HEK293 (cell line): ENCODE results near the gene POU5F1.

Experiments used
- GLI2 ChIP-seq: fragments of 450-650 bp; formaldehyde crosslinking; IDR thresholded peaks from 2 replicates; pipeline ENCODE4; 2017; ENCODE audit warnings: missing biosample characterization, missing genetic modification characterization, low read depth, borderline replicate concordance
- HOXD13 ChIP-seq: sonication (generic); formaldehyde crosslinking; IDR thresholded peaks from 2 replicates; pipeline ENCODE4 v1.8.0; 2022; ENCODE audit warnings: missing genetic modification reagents, borderline replicate concordance
- KLF1 ChIP-seq: fragments of 450-650 bp; formaldehyde crosslinking; IDR thresholded peaks from 2 replicates; pipeline ENCODE4 v1.5.1; 2016; ENCODE audit warnings: missing biosample characterization, missing genetic modification characterization
- REPIN1 ChIP-seq: fragments of 450-650 bp; formaldehyde crosslinking; IDR thresholded peaks from 2 replicates; pipeline ENCODE4 v1.5.1; 2017; ENCODE audit warnings: missing biosample characterization, missing genetic modification characterization, low read depth
- SCRT2 ChIP-seq: fragments of 450-650 bp; formaldehyde crosslinking; IDR thresholded peaks from 2 replicates; pipeline ENCODE4 v1.5.1; 2016; ENCODE audit warnings: missing biosample characterization, missing genetic modification characterization
- SETDB1 ChIP-seq: IDR thresholded peaks from one replicate; pipeline ENCODE4 v1.6.1; 2017; ENCODE audit warnings: mild to moderate bottlenecking, low read length, moderate library complexity, mixed read lengths; ENCODE audit not compliant: insufficient read length
- TRIM28 ChIP-seq: IDR thresholded peaks from 2 replicates; pipeline ENCODE4 v1.6.1; 2011; ENCODE audit warnings: low read length, control low read depth, borderline replicate concordance
- ZFHX2 ChIP-seq: fragments of 450-650 bp; formaldehyde crosslinking; conservative IDR thresholded peaks from 2 replicates; pipeline ENCODE4 v1.5.1; 2016; ENCODE audit warnings: missing biosample characterization, missing genetic modification characterization
- ZIC2 ChIP-seq: fragments of 450-650 bp; formaldehyde crosslinking; IDR thresholded peaks from 2 replicates; pipeline ENCODE4 v1.5.1; 2016; ENCODE audit warnings: missing biosample characterization, missing genetic modification characterization
- ZNF138 ChIP-seq: fragments of 450-650 bp; formaldehyde crosslinking; IDR thresholded peaks from 2 replicates; pipeline ENCODE4 v1.5.1; 2016; ENCODE audit warnings: missing biosample characterization, missing genetic modification characterization, borderline replicate concordance
- ZNF174 ChIP-seq: fragments of 450-650 bp; formaldehyde crosslinking; IDR thresholded peaks from 2 replicates; pipeline ENCODE4 v1.5.0; 2017; ENCODE audit warnings: missing biosample characterization, mild to moderate bottlenecking, missing genetic modification characterization
- ZNF292 ChIP-seq: fragments of 450-650 bp; formaldehyde crosslinking; IDR thresholded peaks from 2 replicates; pipeline ENCODE4 v1.5.1; 2016; ENCODE audit warnings: low read depth, missing biosample characterization, missing genetic modification characterization, borderline replicate concordance
- ZNF302 ChIP-seq: fragments of 450-650 bp; formaldehyde crosslinking; IDR thresholded peaks from 2 replicates; pipeline ENCODE4 v1.5.1; 2016; ENCODE audit warnings: missing biosample characterization, missing genetic modification characterization, low read depth
- ZNF311 ChIP-seq: fragments of 450-650 bp; formaldehyde crosslinking; IDR thresholded peaks from 2 replicates; pipeline ENCODE4 v1.5.1; 2017; ENCODE audit warnings: missing biosample characterization, missing genetic modification characterization, borderline replicate concordance
- ZNF433 ChIP-seq: fragments of 450-650 bp; formaldehyde crosslinking; IDR thresholded peaks from 2 replicates; pipeline ENCODE4 v1.5.1; 2016; ENCODE audit warnings: missing biosample characterization, missing genetic modification characterization, low read depth
- ZNF473 ChIP-seq: fragments of 450-650 bp; formaldehyde crosslinking; IDR thresholded peaks from 2 replicates; pipeline ENCODE4 v1.5.1; 2017; ENCODE audit warnings: missing biosample characterization, missing genetic modification characterization
- ZNF501 ChIP-seq: fragments of 450-650 bp; formaldehyde crosslinking; IDR thresholded peaks from 2 replicates; pipeline ENCODE4 v1.5.1; 2016; ENCODE audit warnings: missing biosample characterization, missing genetic modification characterization
- ZNF514 ChIP-seq: fragments of 450-650 bp; formaldehyde crosslinking; IDR thresholded peaks from 2 replicates; pipeline ENCODE4 v1.5.1; 2016; ENCODE audit warnings: missing biosample characterization, missing genetic modification characterization
- ZNF558 ChIP-seq: fragments of 450-650 bp; formaldehyde crosslinking; IDR thresholded peaks from 2 replicates; pipeline ENCODE4 v1.5.1; 2016; ENCODE audit warnings: missing biosample characterization, missing genetic modification characterization
- ZNF561 ChIP-seq: fragments of 450-650 bp; IDR thresholded peaks from 2 replicates; pipeline ENCODE4 v1.5.1; 2018; ENCODE audit warnings: missing biosample characterization, missing genetic modification characterization, borderline replicate concordance
- ZNF585B ChIP-seq: fragments of 450-650 bp; formaldehyde crosslinking; IDR thresholded peaks from 2 replicates; pipeline ENCODE4 v1.5.1; 2016; ENCODE audit warnings: missing biosample characterization, missing genetic modification characterization
- ZNF677 ChIP-seq: fragments of 450-650 bp; IDR thresholded peaks from 2 replicates; pipeline ENCODE4 v1.5.0; 2018; ENCODE audit warnings: missing biosample characterization, mild to moderate bottlenecking, missing genetic modification characterization, moderate library complexity
- ZNF837 ChIP-seq: fragments of 450-650 bp; formaldehyde crosslinking; IDR thresholded peaks from 2 replicates; pipeline ENCODE4 v1.5.1; 2016; ENCODE audit warnings: missing biosample characterization, missing genetic modification characterization
- ZSCAN16 ChIP-seq: fragments of 450-650 bp; formaldehyde crosslinking; IDR thresholded peaks from 2 replicates; pipeline ENCODE4 v1.5.1; 2016; ENCODE audit warnings: missing biosample characterization, missing genetic modification characterization
- TF ChIP-seq, protein P1 (sequence below): fragments of 450-650 bp; formaldehyde crosslinking; IDR thresholded peaks from 2 replicates; pipeline ENCODE4 v1.5.1; 2016; ENCODE audit warnings: missing biosample characterization, missing genetic modification characterization, borderline replicate concordance
- TF ChIP-seq, protein P2 (sequence below): fragments of 450-650 bp; formaldehyde crosslinking; IDR thresholded peaks from 2 replicates; pipeline ENCODE4 v1.5.1; 2016; ENCODE audit warnings: missing biosample characterization, missing genetic modification characterization
- TF ChIP-seq, protein P3 (sequence below): fragments of 450-650 bp; formaldehyde crosslinking; IDR thresholded peaks from 2 replicates; pipeline ENCODE4 v1.5.1; 2016; ENCODE audit warnings: missing biosample characterization, missing genetic modification characterization
- TF ChIP-seq, protein P4 (sequence below): fragments of 450-650 bp; IDR thresholded peaks from 2 replicates; pipeline ENCODE4 v1.5.1; 2018; ENCODE audit warnings: missing biosample characterization, missing genetic modification characterization
- TF ChIP-seq, protein P5 (sequence below): fragments of 450-650 bp; formaldehyde crosslinking; IDR thresholded peaks from 2 replicates; pipeline ENCODE4; 2016; ENCODE audit warnings: missing biosample characterization, missing genetic modification characterization

The POU5F1 gene

DNA sequence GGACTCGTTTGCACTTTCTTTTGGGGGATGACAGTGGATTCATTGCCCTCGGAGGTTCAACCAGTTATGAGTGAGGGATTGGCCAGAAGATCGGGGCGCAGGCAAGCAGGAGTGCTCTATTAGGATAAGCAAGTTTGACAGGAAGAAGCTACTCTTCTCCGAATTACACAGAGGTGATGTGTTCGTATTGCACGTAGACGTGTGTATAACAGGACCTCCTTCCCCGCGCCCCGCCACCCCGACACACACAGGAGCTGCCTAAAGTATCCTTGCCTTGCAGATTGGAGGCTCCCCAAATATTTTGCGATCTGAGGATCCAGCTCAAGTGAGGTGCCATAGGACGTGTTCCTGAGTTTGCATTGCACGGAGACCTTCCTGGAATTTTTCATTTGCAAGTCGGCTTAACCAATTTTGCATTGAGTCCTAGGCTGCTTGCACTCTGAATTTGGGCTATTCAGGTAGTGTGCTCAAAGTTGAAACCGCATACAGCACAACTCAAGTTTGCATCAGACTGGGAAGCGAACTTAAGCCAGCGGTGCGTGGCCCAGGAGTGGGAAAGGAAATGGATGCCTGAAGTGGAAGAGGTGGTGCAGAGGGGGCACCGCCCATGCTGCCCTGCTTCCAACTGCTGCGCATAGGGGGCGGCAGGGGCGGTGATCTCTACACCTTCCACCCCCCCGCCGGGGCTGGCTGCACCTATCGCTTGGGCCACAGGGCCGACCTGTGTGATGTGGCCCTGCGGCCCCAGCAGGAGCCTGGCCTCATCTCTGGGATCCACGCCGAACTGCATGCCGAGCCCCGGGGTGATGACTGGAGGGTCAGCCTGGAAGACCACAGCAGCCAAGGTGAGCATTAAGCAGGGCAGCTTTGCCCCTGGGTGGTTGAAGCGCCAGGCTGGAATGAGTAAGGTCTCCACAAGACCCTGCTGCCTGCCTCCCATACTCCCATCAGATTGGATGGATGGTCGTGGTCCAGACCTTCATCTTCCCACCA is 11.3 kb downstream of the POU5F1 start (continued):
- TF ChIP-seq, protein P1, sequence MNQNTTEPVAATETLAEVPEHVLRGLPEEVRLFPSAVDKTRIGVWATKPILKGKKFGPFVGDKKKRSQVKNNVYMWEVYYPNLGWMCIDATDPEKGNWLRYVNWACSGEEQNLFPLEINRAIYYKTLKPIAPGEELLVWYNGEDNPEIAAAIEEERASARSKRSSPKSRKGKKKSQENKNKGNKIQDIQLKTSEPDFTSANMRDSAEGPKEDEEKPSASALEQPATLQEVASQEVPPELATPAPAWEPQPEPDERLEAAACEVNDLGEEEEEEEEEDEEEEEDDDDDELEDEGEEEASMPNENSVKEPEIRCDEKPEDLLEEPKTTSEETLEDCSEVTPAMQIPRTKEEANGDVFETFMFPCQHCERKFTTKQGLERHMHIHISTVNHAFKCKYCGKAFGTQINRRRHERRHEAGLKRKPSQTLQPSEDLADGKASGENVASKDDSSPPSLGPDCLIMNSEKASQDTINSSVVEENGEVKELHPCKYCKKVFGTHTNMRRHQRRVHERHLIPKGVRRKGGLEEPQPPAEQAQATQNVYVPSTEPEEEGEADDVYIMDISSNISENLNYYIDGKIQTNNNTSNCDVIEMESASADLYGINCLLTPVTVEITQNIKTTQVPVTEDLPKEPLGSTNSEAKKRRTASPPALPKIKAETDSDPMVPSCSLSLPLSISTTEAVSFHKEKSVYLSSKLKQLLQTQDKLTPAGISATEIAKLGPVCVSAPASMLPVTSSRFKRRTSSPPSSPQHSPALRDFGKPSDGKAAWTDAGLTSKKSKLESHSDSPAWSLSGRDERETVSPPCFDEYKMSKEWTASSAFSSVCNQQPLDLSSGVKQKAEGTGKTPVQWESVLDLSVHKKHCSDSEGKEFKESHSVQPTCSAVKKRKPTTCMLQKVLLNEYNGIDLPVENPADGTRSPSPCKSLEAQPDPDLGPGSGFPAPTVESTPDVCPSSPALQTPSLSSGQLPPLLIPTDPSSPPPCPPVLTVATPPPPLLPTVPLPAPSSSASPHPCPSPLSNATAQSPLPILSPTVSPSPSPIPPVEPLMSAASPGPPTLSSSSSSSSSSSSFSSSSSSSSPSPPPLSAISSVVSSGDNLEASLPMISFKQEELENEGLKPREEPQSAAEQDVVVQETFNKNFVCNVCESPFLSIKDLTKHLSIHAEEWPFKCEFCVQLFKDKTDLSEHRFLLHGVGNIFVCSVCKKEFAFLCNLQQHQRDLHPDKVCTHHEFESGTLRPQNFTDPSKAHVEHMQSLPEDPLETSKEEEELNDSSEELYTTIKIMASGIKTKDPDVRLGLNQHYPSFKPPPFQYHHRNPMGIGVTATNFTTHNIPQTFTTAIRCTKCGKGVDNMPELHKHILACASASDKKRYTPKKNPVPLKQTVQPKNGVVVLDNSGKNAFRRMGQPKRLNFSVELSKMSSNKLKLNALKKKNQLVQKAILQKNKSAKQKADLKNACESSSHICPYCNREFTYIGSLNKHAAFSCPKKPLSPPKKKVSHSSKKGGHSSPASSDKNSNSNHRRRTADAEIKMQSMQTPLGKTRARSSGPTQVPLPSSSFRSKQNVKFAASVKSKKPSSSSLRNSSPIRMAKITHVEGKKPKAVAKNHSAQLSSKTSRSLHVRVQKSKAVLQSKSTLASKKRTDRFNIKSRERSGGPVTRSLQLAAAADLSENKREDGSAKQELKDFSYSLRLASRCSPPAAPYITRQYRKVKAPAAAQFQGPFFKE (tag by site-specific recombination): no peak
- TF ChIP-seq ZNF837 (tag by site-specific recombination) (no peak), ZSCAN16 (tag by site-specific recombination) (no peak), ZNF501 (tag by site-specific recombination) (no peak), ZFHX2 (tag by site-specific recombination) (peak; percentile 88), ZNF311 (tag by site-specific recombination) (no peak), TRIM28 (no peak), ZNF433 (tag by site-specific recombination) (no peak), ZNF302 (no peak), ZNF677 (tag by site-specific recombination) (no peak), SCRT2 (tag by site-specific recombination) (0 out of 2 replicates have a peak, but pooled peaks have one; percentile 18), KLF1 (tag by site-specific recombination) (peak; percentile 83), SETDB1 (no peak), HOXD13 (CRISPR knock-in tag) (no peak), ZNF473 (no peak), ZNF174 (tag by site-specific recombination) (no peak), GLI2 (tag by site-specific recombination) (no peak), ZNF585B (no peak), ZNF558 (tag by site-specific recombination) (no peak), ZNF138 (tag by site-specific recombination) (no peak), ZNF561 (tag by site-specific recombination) (0 out of 2 replicates have a peak, but pooled peaks have one; percentile 19), ZNF514 (tag by site-specific recombination) (no peak), REPIN1 (no peak), ZNF292 (tag by site-specific recombination) (no peak), ZIC2 (tag by site-specific recombination) (peak; percentile 91)
- TF ChIP-seq, protein P2, sequence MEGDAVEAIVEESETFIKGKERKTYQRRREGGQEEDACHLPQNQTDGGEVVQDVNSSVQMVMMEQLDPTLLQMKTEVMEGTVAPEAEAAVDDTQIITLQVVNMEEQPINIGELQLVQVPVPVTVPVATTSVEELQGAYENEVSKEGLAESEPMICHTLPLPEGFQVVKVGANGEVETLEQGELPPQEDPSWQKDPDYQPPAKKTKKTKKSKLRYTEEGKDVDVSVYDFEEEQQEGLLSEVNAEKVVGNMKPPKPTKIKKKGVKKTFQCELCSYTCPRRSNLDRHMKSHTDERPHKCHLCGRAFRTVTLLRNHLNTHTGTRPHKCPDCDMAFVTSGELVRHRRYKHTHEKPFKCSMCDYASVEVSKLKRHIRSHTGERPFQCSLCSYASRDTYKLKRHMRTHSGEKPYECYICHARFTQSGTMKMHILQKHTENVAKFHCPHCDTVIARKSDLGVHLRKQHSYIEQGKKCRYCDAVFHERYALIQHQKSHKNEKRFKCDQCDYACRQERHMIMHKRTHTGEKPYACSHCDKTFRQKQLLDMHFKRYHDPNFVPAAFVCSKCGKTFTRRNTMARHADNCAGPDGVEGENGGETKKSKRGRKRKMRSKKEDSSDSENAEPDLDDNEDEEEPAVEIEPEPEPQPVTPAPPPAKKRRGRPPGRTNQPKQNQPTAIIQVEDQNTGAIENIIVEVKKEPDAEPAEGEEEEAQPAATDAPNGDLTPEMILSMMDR (tag by site-specific recombination): peak; percentile 87
- TF ChIP-seq, protein P3, sequence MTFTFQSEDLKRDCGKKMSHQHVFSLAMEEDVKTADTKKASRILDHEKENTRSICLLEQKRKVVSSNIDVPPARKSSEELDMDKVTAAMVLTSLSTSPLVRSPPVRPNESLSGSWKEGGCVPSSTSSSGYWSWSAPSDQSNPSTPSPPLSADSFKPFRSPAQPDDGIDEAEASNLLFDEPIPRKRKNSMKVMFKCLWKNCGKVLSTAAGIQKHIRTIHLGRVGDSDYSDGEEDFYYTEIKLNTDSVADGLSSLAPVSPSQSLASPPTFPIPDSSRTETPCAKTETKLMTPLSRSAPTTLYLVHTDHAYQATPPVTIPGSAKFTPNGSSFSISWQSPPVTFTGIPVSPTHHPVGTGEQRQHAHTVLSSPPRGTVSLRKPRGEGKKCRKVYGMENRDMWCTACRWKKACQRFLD (tag by site-specific recombination): no peak
- TF ChIP-seq, protein P4, sequence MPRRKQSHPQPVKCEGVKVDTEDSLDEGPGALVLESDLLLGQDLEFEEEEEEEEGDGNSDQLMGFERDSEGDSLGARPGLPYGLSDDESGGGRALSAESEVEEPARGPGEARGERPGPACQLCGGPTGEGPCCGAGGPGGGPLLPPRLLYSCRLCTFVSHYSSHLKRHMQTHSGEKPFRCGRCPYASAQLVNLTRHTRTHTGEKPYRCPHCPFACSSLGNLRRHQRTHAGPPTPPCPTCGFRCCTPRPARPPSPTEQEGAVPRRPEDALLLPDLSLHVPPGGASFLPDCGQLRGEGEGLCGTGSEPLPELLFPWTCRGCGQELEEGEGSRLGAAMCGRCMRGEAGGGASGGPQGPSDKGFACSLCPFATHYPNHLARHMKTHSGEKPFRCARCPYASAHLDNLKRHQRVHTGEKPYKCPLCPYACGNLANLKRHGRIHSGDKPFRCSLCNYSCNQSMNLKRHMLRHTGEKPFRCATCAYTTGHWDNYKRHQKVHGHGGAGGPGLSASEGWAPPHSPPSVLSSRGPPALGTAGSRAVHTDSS (tag by site-specific recombination): no peak
- TF ChIP-seq, protein P5, sequence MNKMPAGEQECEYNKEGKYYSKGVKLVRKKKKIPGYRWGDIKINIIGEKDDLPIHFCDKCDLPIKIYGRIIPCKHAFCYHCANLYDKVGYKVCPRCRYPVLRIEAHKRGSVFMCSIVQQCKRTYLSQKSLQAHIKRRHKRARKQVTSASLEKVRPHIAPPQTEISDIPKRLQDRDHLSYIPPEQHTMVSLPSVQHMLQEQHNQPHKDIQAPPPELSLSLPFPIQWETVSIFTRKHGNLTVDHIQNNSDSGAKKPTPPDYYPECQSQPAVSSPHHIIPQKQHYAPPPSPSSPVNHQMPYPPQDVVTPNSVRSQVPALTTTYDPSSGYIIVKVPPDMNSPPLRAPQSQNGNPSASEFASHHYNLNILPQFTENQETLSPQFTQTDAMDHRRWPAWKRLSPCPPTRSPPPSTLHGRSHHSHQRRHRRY: no peak
